K562 (cell line): ENCODE data around the gene VWF. TPM values are rescaled to one million over a fixed set of nuclear protein-coding genes. Genes with fewer than 3 reads are reported as not detected.

Source experiments
- ATAC-seq: fragments of 200-7000 bp; cut with Tn5 transposase; 3 replicates; pipeline ENCODE4 v1.9.1; 2020; ENCODE audit warnings: moderate library complexity
- BruUV-seq: library from RNA; stranded (reverse); fragments of 400-500 nt; replicated peaks from 2 replicates; lab custom pipeline; 2021; lab: Mats Ljungman, UMichigan
- CTCF ChIA-PET: fragments of 300-600 bp; formaldehyde crosslinking; extraction: SDS; loops from one replicate; lab custom pipeline; 2021; ENCODE audit warnings: low intra/inter-chr PET ratio; lab: Yijun Ruan, JAX
- POLR2A ChIA-PET: fragments of 300-600, 350-650 bp; sonication (Branson Sonifier 250); formaldehyde crosslinking; extraction: SDS; loops from one replicate; lab custom pipeline; 2021; ENCODE audit warnings: antibody characterized with exemption, inconsistent platforms; lab: Yijun Ruan, JAX
- DNase-seq, 4 experiments: peaks; one replicate each; pipeline versions ENCODE4 v3.0.0 to v3.0.0-alpha.2; 2011 to 2018; ENCODE audit warnings: low spot score in 3 of 4, mixed read lengths in 3 of 4; ENCODE audit errors: extremely low read depth in 1 of 4
- FAIRE-seq: peaks from 2 replicates; lab custom pipeline; 2011; peaks lifted over from hg19 to GRCh38; lab: Jason Lieb, UNC
- H2AFZ ChIP-seq: 2 replicates; pipeline ENCODE4 v1.6.0; 2011; ENCODE audit warnings: low read depth, low read length, control low read depth, inconsistent platforms
- H3K27ac ChIP-seq: fragments of 200-600 bp; 3 replicates; pipeline ENCODE4 v1.8.0; 2011; ENCODE audit warnings: low read depth, mild to moderate bottlenecking, control low read depth, inconsistent platforms, low read length, moderate library complexity, mixed read lengths; ENCODE audit errors: extremely low read depth
- H3K27me3 ChIP-seq, 2 experiments: fragments of 300-600 bp in 1 of 2; 2 replicates in 1 of 2; 3 replicates in 1 of 2; pipeline versions ENCODE4 v1.6.0 to v1.8.0; 2011; ENCODE audit warnings: inconsistent platforms in 2 of 2, low read length in 2 of 2, mild to moderate bottlenecking in 1 of 2, mixed read lengths in 1 of 2, moderate library complexity in 1 of 2; ENCODE audit not compliant: control insufficient read depth in 2 of 2, insufficient read depth in 2 of 2
- H3K36me3 ChIP-seq: fragments of 300-600 bp; 3 replicates; pipeline ENCODE4 v1.8.0; 2011; ENCODE audit warnings: mild to moderate bottlenecking, low read length, inconsistent platforms; ENCODE audit not compliant: control insufficient read depth, insufficient read depth
- H3K4me1 ChIP-seq, 2 experiments: fragments of 200-600 bp in 1 of 2; replicated peaks in 1 of 2; 2 replicates in 1 of 2; 3 replicates in 1 of 2; pipeline versions ENCODE4 v1.5.1 to v1.8.0; 2011; ENCODE audit warnings: inconsistent platforms in 2 of 2, low read length in 2 of 2, mild to moderate bottlenecking in 1 of 2, mixed read lengths in 1 of 2, moderate library complexity in 1 of 2; ENCODE audit not compliant: control insufficient read depth in 2 of 2, insufficient read depth in 2 of 2
- H3K4me2 ChIP-seq: 2 replicates; pipeline ENCODE4 v1.6.1; 2011; ENCODE audit warnings: low read length, control low read depth, inconsistent platforms, mixed read lengths; ENCODE audit not compliant: insufficient read depth
- H3K4me3 ChIP-seq: fragments of 200-600 bp; sonication (generic), shearing (Covaris generic); 2 replicates; pipeline ENCODE4 v1.5.1; 2016; ENCODE audit warnings: control low read depth, inconsistent platforms
- H3K79me2 ChIP-seq: fragments of 200-600 bp; 3 replicates; pipeline ENCODE4 v1.8.0; 2011; ENCODE audit warnings: low read length, inconsistent platforms; ENCODE audit not compliant: control insufficient read depth, insufficient read depth
- H3K9ac ChIP-seq, 2 experiments: 2 replicates each; pipeline versions ENCODE4 v1.6.0 to v1.6.1; 2011; ENCODE audit warnings: low read depth in 2 of 2, low read length in 2 of 2, control low read depth in 1 of 2, inconsistent platforms in 1 of 2, mild to moderate bottlenecking in 1 of 2, mixed read lengths in 1 of 2; ENCODE audit not compliant: insufficient read depth in 1 of 2
- H3K9me1 ChIP-seq: one replicate; pipeline ENCODE4 v1.6.0; 2011; ENCODE audit warnings: inconsistent platforms, mild to moderate bottlenecking, low read length, moderate library complexity; ENCODE audit not compliant: control insufficient read depth, insufficient read depth
- H3K9me3 ChIP-seq: replicated peaks from 2 replicates; pipeline ENCODE4 v1.5.1; 2011; ENCODE audit warnings: low read depth, low read length, inconsistent platforms; ENCODE audit not compliant: control insufficient read depth, insufficient read depth
- H4K20me1 ChIP-seq: replicated peaks from 2 replicates; pipeline ENCODE4 v1.6.1; 2011; ENCODE audit warnings: low read length, inconsistent platforms, mixed read lengths; ENCODE audit not compliant: control insufficient read depth, insufficient read depth
- TOE1 ChIP-seq, 2 experiments: fragments of 450-650 bp in 1 of 2; sonication (generic) in 1 of 2; formaldehyde crosslinking in 1 of 2; IDR thresholded peaks; 2 replicates each; pipeline versions ENCODE4 v1.7.1 to v1.8.0; 2016 to 2022; ENCODE audit warnings: borderline replicate concordance in 2 of 2, mild to moderate bottlenecking in 2 of 2, antibody characterized with exemption in 1 of 2, inconsistent platforms in 1 of 2, low read depth in 1 of 2, missing genetic modification reagents in 1 of 2, moderate library complexity in 1 of 2
- ZNF695 ChIP-seq: fragments of 450-650 bp; formaldehyde crosslinking; IDR thresholded peaks from 2 replicates; pipeline ENCODE4 v1.4.0; 2020; ENCODE audit warnings: mild to moderate bottlenecking, moderate library complexity
- WGBS: fragments of 100-300 bp; shearing (Covaris generic); methylation state at CpG from one replicate; pipeline ENCODE4 v1.1.6; 2016; ENCODE audit warnings: low coverage, mixed read lengths; ENCODE audit not compliant: insufficient coverage; ENCODE audit errors: missing lambda C conversion rate; 5-methylcytosine and 5-hydroxymethylcytosine counted together
- in situ Hi-C: fragments of 300-500 bp; cut with MboI; formaldehyde crosslinking; loops from 4 replicates; pipeline ENCODE4 v1.15.0; 2018; ENCODE audit warnings: inconsistent platforms, mixed read lengths
- intact Hi-C: fragments of 100-400 bp; cut with micrococcal nuclease; formaldehyde crosslinking; loops from 2 replicates; pipeline ENCODE4 v1.14.2; 2022
- polyA plus RNA-seq, 8 experiments: library from polyadenylated mRNA; depleted of rRNA in 4 of 8; stranded (reverse) in 5 of 8; unstranded in 3 of 8; fragments of >200 nt; fragmentation: Nextera tagmentation in 2 of 8; fragmentation: Illumina TruSeq in 1 of 8; extraction: Ambion mirVana in 2 of 8; extraction: Trizol in 1 of 8; gene quantifications; 2 replicates each; pipeline versions ENCODE4 v1.2.1 to v1.2.3, GENCODE V29; 2011 to 2014; ENCODE audit warnings: inconsistent platforms in 1 of 8, missing spikeins in 1 of 8
- total RNA-seq, 7 experiments: library from RNA; depleted of rRNA in 6 of 7; stranded (reverse); fragments of >200 nt in 6 of 7; fragmentation: Illumina TruSeq in 2 of 7; extraction: Trizol in 2 of 7; gene quantifications; 2 replicates each; pipeline versions ENCODE4 v1.2.1 to v1.2.3, GENCODE V29; 2011 to 2021; ENCODE audit warnings: low replicate concordance in 1 of 7
- TF ChIP-seq, protein P1 (sequence below): fragments of 450-650 bp; formaldehyde crosslinking; IDR thresholded peaks from 2 replicates; pipeline ENCODE4 v1.4.0; 2020; ENCODE audit warnings: mild to moderate bottlenecking, moderate library complexity

The VWF gene
- total and polyA plus RNA-seq, 9 of the 15 experiments (the other 6 are each of a cell fraction or from before 2014, with no cell fraction given), result 0.53 TPM; not detected in 8

DNA sequence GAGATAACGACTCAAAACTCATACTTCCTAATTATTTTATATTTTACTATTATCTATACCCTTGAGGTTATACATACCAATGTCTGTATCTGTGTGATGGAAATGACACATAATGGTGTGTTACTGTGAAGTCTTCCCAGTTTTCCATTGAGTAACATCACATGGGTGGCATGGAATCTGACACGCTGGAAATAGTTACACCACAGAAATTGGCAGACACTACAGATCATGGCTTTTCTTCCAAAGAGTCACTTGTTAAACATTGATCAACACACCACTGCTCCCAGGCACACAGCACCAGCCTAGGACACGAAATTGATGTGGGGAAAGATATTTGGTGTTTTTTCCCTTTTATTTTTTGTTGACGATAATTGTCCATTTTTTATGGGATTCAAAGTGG is 33.0 kb upstream of the VWF start:
- DNase-seq (no peak), FAIRE-seq (no peak), ATAC-seq (no peak)
- no peaks in the 10 kb centered on the region for H4K20me1 ChIP-seq
- 59% methylated on average over 4 of the region's 4 CpGs for WGBS
- H3K9me3 ChIP-seq, result no peaks in the 10 kb centered on the region
- ChIA-PET CTCF (no interaction called here), POLR2A (no interaction called here)
- H3K36me3 ChIP-seq, result no peaks in the 10 kb centered on the region
- H3K4me3 ChIP-seq, result no peak overlapping the region
- intact Hi-C loops, result no loop called here
- in situ Hi-C loops, result no loop called here
- H3K9me1 ChIP-seq, result no peaks in the 10 kb centered on the region
- no TSS peak for BruUV-seq
- peaks cover 0 to 19% of the 10 kb centered on the region in 2 experiments; a peak in 4 of 5 replicates for H3K4me1 ChIP-seq
- no peaks in the 10 kb centered on the region for H3K27me3 ChIP-seq
- no peak overlapping the region for H3K9ac ChIP-seq
- TF ChIP-seq TOE1 (IDR thresholded peaks at IDR 0.05; ENCODE audit: borderline replicate concordance) (no peak), TOE1 (CRISPR knock-in tag; IDR thresholded peaks at IDR 0.05; ENCODE audit: borderline replicate concordance, low read depth) (no peak), ZNF695 (CRISPR knock-in tag) (no peak)
- TF ChIP-seq, protein P1, sequence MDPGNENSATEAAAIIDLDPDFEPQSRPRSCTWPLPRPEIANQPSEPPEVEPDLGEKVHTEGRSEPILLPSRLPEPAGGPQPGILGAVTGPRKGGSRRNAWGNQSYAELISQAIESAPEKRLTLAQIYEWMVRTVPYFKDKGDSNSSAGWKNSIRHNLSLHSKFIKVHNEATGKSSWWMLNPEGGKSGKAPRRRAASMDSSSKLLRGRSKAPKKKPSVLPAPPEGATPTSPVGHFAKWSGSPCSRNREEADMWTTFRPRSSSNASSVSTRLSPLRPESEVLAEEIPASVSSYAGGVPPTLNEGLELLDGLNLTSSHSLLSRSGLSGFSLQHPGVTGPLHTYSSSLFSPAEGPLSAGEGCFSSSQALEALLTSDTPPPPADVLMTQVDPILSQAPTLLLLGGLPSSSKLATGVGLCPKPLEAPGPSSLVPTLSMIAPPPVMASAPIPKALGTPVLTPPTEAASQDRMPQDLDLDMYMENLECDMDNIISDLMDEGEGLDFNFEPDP, result no peak
- H3K79me2 ChIP-seq, result no peaks in the 10 kb centered on the region
- H3K27ac ChIP-seq, result no peak overlapping the region
- no peak overlapping the region for H2AFZ ChIP-seq
- no peak overlapping the region for H3K4me2 ChIP-seq
